Measurements from ENCODE around the gene PRDM16.

Gene PRDM16

GRCh38 chr1:3231245-3231644, 162.2 kb downstream of the PRDM16 start:
- no peaks in the 10 kb centered on the region for H3K9me2 ChIP-seq (replicated peaks; ENCODE audit: insufficient read depth, low read length)
- H3K36me3 ChIP-seq (replicated peaks; ENCODE audit: insufficient read depth, low read length), result no peaks in the 10 kb centered on the region
- DNase-seq, result no peak
- TF ChIP-seq CTCF (IDR thresholded peaks at IDR 0.05; ENCODE audit: low read length) (no peak), EZH2phosphoT487 (IDR thresholded peaks at IDR 0.05; ENCODE audit: low read length) (no peak), EZH2 (optimal IDR thresholded peaks at IDR 0.05; ENCODE audit: low read depth, low read length) (no peak)
- H3K27ac ChIP-seq (ENCODE audit: low read length), result no peak overlapping the region
- no peaks in the 10 kb centered on the region for H3K4me1 ChIP-seq (ENCODE audit: low read length)
- H3F3A ChIP-seq (ENCODE audit: insufficient read depth, low read length), result no peaks in the 10 kb centered on the region
- no peak overlapping the region for H2AFZ ChIP-seq (ENCODE audit: low read length)
- peaks cover 98% of the 10 kb centered on the region for H3K27me3 ChIP-seq (replicated peaks; ENCODE audit: insufficient read depth, low read length)
- no peaks in the 10 kb centered on the region for H3K79me2 ChIP-seq (ENCODE audit: low read length)
- no peaks in the 10 kb centered on the region for H4K20me1 ChIP-seq (ENCODE audit: insufficient read depth, low read length)
- H3K4me2 ChIP-seq (ENCODE audit: low read depth, low read length), result no peak overlapping the region
- H3K4me3 ChIP-seq (ENCODE audit: low read length), result no peak overlapping the region
- H3K9me3 ChIP-seq (replicated peaks; ENCODE audit: insufficient read depth, low read length), result no peaks in the 10 kb centered on the region
- H3K9ac ChIP-seq (ENCODE audit: low read length), result no peak overlapping the region

- no peak for TF ChIP-seq EZH2phosphoT487 (IDR thresholded peaks at IDR 0.05; ENCODE audit: low read length)
- no peak for TF ChIP-seq CTCF (IDR thresholded peaks at IDR 0.05; ENCODE audit: low read length)
- no peak for TF ChIP-seq EZH2 (optimal IDR thresholded peaks at IDR 0.05; ENCODE audit: low read depth, low read length)
- no peak for DNase-seq
Observed at GRCh38 chr1:3231826-3232225, 162.8 kb downstream of the PRDM16 start.

GRCh38 chr1:3233031-3233430, 164.0 kb downstream of the PRDM16 start:
- H3K27ac ChIP-seq (ENCODE audit: low read length), result no peak overlapping the region
- H3K79me2 ChIP-seq (ENCODE audit: low read length), result no peaks in the 10 kb centered on the region
- no peak overlapping the region for H3K4me3 ChIP-seq (ENCODE audit: low read length)
- no peaks in the 10 kb centered on the region for H3K36me3 ChIP-seq (replicated peaks; ENCODE audit: insufficient read depth, low read length)
- H3F3A ChIP-seq (ENCODE audit: insufficient read depth, low read length), result no peaks in the 10 kb centered on the region
- H3K9ac ChIP-seq (ENCODE audit: low read length), result no peak overlapping the region
- H4K20me1 ChIP-seq (ENCODE audit: insufficient read depth, low read length), result no peaks in the 10 kb centered on the region
- H3K27me3 ChIP-seq (replicated peaks; ENCODE audit: insufficient read depth, low read length), result peaks cover 98% of the 10 kb centered on the region
- no peak for DNase-seq
- H3K9me2 ChIP-seq (replicated peaks; ENCODE audit: insufficient read depth, low read length), result no peaks in the 10 kb centered on the region
- no peak overlapping the region for H2AFZ ChIP-seq (ENCODE audit: low read length)
- TF ChIP-seq CTCF (IDR thresholded peaks at IDR 0.05; ENCODE audit: low read length), result no peak
- H3K4me2 ChIP-seq (ENCODE audit: low read depth, low read length), result no peak overlapping the region
- no peaks in the 10 kb centered on the region for H3K9me3 ChIP-seq (replicated peaks; ENCODE audit: insufficient read depth, low read length)
- H3K4me1 ChIP-seq (ENCODE audit: low read length), result no peaks in the 10 kb centered on the region

More at GRCh38 chr1:3231826-3232225, 162.8 kb downstream of the PRDM16 start:
- Histone ChIP-seq H3K4me3 (ENCODE audit: low read length) (no peak overlapping the region), H3K9ac (ENCODE audit: low read length) (no peak overlapping the region), H3K4me2 (ENCODE audit: low read depth, low read length) (no peak overlapping the region), H3K79me2 (ENCODE audit: low read length) (no peaks in the 10 kb centered on the region), H3K4me1 (ENCODE audit: low read length) (no peaks in the 10 kb centered on the region), H3K27me3 (replicated peaks; ENCODE audit: insufficient read depth, low read length) (peaks cover 98% of the 10 kb centered on the region), H3K9me2 (replicated peaks; ENCODE audit: insufficient read depth, low read length) (no peaks in the 10 kb centered on the region), H3K27ac (ENCODE audit: low read length) (no peak overlapping the region), H3K36me3 (replicated peaks; ENCODE audit: insufficient read depth, low read length) (no peaks in the 10 kb centered on the region), H4K20me1 (ENCODE audit: insufficient read depth, low read length) (no peaks in the 10 kb centered on the region), H3F3A (ENCODE audit: insufficient read depth, low read length) (no peaks in the 10 kb centered on the region), H3K9me3 (replicated peaks; ENCODE audit: insufficient read depth, low read length) (no peaks in the 10 kb centered on the region), H2AFZ (ENCODE audit: low read length) (no peak overlapping the region)
